IMR-90 (cell line): ENCODE data around the gene COL6A6. TPM values are rescaled to one million over a fixed set of nuclear protein-coding genes. Genes with fewer than 3 reads are reported as not detected.

Experiments
- ATAC-seq: fragments of 200-7000 bp; cut with Tn5 transposase; 2 replicates; pipeline ENCODE4 v1.9.1; 2020; ENCODE audit warnings: low read depth, mild to moderate bottlenecking, moderate library complexity
- BruUV-seq: library from RNA; stranded (reverse); fragments of 400-500 nt; replicated peaks from 2 replicates; lab custom pipeline; 2021; lab: Mats Ljungman, UMichigan
- CTCF ChIA-PET: fragments of 300-600 bp; formaldehyde crosslinking; extraction: SDS; loops from one replicate; lab custom pipeline; 2021; ENCODE audit warnings: antibody characterized with exemption; lab: Yijun Ruan, JAX
- POLR2A ChIA-PET: fragments of 300-600 bp; sonication (Branson Sonifier 250); formaldehyde crosslinking; loops from one replicate; lab custom pipeline; 2022; ENCODE audit warnings: antibody characterized with exemption; ENCODE audit not compliant: unreplicated experiment; lab: Charles Lee
- DNase-seq: peaks from one replicate; pipeline ENCODE4 v3.0.0; 2013
- H2AFZ ChIP-seq: replicated peaks from 2 replicates; pipeline ENCODE3; 2013; ENCODE audit warnings: low read length, mild to moderate bottlenecking; ENCODE audit not compliant: poor library complexity
- H2AK5ac ChIP-seq: 2 replicates; pipeline ENCODE4 v1.6.1; 2013; ENCODE audit warnings: low read depth, low read length, inconsistent platforms
- H2AK9ac ChIP-seq: replicated peaks from 2 replicates; pipeline ENCODE3; 2013; ENCODE audit warnings: mild to moderate bottlenecking, low read depth, low read length, moderate library complexity; ENCODE audit not compliant: poor library complexity
- H2BK120ac ChIP-seq: 2 replicates; pipeline ENCODE4 v1.6.1; 2013; ENCODE audit warnings: low read depth, low read length, inconsistent platforms
- H2BK15ac ChIP-seq: 3 replicates; pipeline ENCODE4 v1.6.1; 2013; ENCODE audit warnings: low read depth, low read length, inconsistent platforms
- H2BK20ac ChIP-seq: 2 replicates; pipeline ENCODE4 v1.6.1; 2013; ENCODE audit warnings: low read depth, mild to moderate bottlenecking, inconsistent platforms, low read length, moderate library complexity
- H2BK5ac ChIP-seq: 2 replicates; pipeline ENCODE4 v1.6.1; 2013; ENCODE audit warnings: mild to moderate bottlenecking, low read depth, low read length, inconsistent platforms; ENCODE audit not compliant: poor library complexity, severe bottlenecking
- H3K14ac ChIP-seq: replicated peaks from 2 replicates; pipeline ENCODE4 v1.6.1; 2013; ENCODE audit warnings: low read depth, low read length, inconsistent platforms
- H3K18ac ChIP-seq: 2 replicates; pipeline ENCODE4 v1.6.1; 2013; ENCODE audit warnings: low read depth, low read length, control low read depth
- H3K23ac ChIP-seq: 2 replicates; pipeline ENCODE4 v1.6.1; 2013; ENCODE audit warnings: low read depth, low read length, inconsistent platforms
- H3K27ac ChIP-seq: 2 replicates; pipeline ENCODE4 v1.5.1; 2013; ENCODE audit warnings: mild to moderate bottlenecking, control low read depth, low read length; ENCODE audit not compliant: insufficient read depth
- H3K27me3 ChIP-seq: 2 replicates; pipeline ENCODE4 v1.6.1; 2013; ENCODE audit warnings: low read length; ENCODE audit not compliant: control insufficient read depth, insufficient read depth
- H3K36me3 ChIP-seq: 2 replicates; pipeline ENCODE4 v1.6.1; 2013; ENCODE audit warnings: low read length, mixed read lengths; ENCODE audit not compliant: control insufficient read depth, insufficient read depth
- H3K4ac ChIP-seq: 2 replicates; pipeline ENCODE4 v1.6.1; 2013; ENCODE audit warnings: low read depth, low read length, inconsistent platforms
- H3K4me1 ChIP-seq: 2 replicates; pipeline ENCODE4 v1.6.1; 2013; ENCODE audit warnings: low read length, mixed read lengths; ENCODE audit not compliant: control insufficient read depth, insufficient read depth
- H3K4me2 ChIP-seq: 2 replicates; pipeline ENCODE4 v1.6.1; 2013; ENCODE audit warnings: low read depth, mild to moderate bottlenecking, control low read depth, low read length, moderate library complexity
- H3K4me3 ChIP-seq: 2 replicates; pipeline ENCODE4 v1.5.1; 2013; ENCODE audit warnings: low read depth, mild to moderate bottlenecking, control low read depth, low read length, moderate library complexity; ENCODE audit not compliant: insufficient read depth
- H3K56ac ChIP-seq: 2 replicates; pipeline ENCODE4 v1.6.1; 2013; ENCODE audit warnings: low read length, inconsistent platforms; ENCODE audit not compliant: insufficient read depth; ENCODE audit errors: extremely low read depth
- H3K79me1 ChIP-seq, 2 experiments: 2 replicates each; pipeline ENCODE4 v1.6.1; 2013; ENCODE audit warnings: low read length in 2 of 2, inconsistent platforms in 1 of 2, low read depth in 1 of 2
- H3K9ac ChIP-seq: 2 replicates; pipeline ENCODE4 v1.6.1; 2013; ENCODE audit warnings: low read depth, low read length, control low read depth
- H3K9me1 ChIP-seq: 2 replicates; pipeline ENCODE4 v1.6.1; 2013; ENCODE audit warnings: low read length, inconsistent platforms; ENCODE audit not compliant: insufficient read depth
- H3K9me3 ChIP-seq: 2 replicates; pipeline ENCODE4 v1.6.1; 2013; ENCODE audit warnings: low read length; ENCODE audit not compliant: control insufficient read depth, insufficient read depth
- H4K20me1 ChIP-seq: 2 replicates; pipeline ENCODE4 v1.6.1; 2013; ENCODE audit warnings: low read length, inconsistent platforms; ENCODE audit not compliant: insufficient read depth
- H4K5ac ChIP-seq: 2 replicates; pipeline ENCODE4 v1.6.1; 2013; ENCODE audit warnings: mild to moderate bottlenecking, low read depth, low read length, control low read depth
- H4K8ac ChIP-seq, 2 experiments: 2 replicates each; pipeline ENCODE4 v1.6.1; 2013; ENCODE audit warnings: low read depth in 2 of 2, low read length in 2 of 2, control low read depth in 1 of 2, inconsistent platforms in 1 of 2
- H4K91ac ChIP-seq: 2 replicates; pipeline ENCODE4 v1.6.1; 2013; ENCODE audit warnings: low read depth, low read length, inconsistent platforms; ENCODE audit not compliant: insufficient read depth
- CHD1 ChIP-seq: IDR thresholded peaks from 2 replicates; pipeline ENCODE4 v1.6.1; 2012; ENCODE audit warnings: low read depth, low read length, improper control_type of control experiment
- CTCF ChIP-seq: conservative IDR thresholded peaks from 2 replicates; pipeline ENCODE4 v1.5.1; 2012; ENCODE audit warnings: mild to moderate bottlenecking, low read depth, low read length, improper control_type of control experiment
- WGBS, 2 experiments: methylation state at CpG; one replicate each; pipeline versions ENCODE4 v1.1.5 to v1.1.7; 2013; ENCODE audit warnings: missing lambda C conversion rate in 2 of 2; ENCODE audit not compliant: insufficient read length in 1 of 2; ENCODE audit errors: extremely low coverage in 2 of 2; 5-methylcytosine and 5-hydroxymethylcytosine counted together
- dilution Hi-C: fragments of 300-500 bp; cut with HindIII; formaldehyde crosslinking; loops from one replicate; pipeline ENCODE4 v1.14.3; 2018; ENCODE audit warnings: low sequenced_read_pairs; ENCODE audit not compliant: unreplicated experiment
- in situ Hi-C: fragments of 300-500 bp; cut with MboI; formaldehyde crosslinking; loops from 3 replicates; pipeline ENCODE4 v1.14.3; 2019; ENCODE audit warnings: low sequenced_read_pairs, inconsistent platforms, mixed read lengths
- intact Hi-C: fragments of 100-400 bp; cut with micrococcal nuclease; formaldehyde crosslinking; loops from 2 replicates; pipeline ENCODE4 v1.10.0; 2022
- polyA plus RNA-seq, 3 experiments: library from polyadenylated mRNA; depleted of rRNA; stranded (reverse); fragments of >200 nt; gene quantifications; 2 replicates each; pipeline ENCODE4 v1.2.3, GENCODE V29; 2012; ENCODE audit warnings: low replicate concordance in 1 of 3
- total RNA-seq: library from RNA; depleted of rRNA; stranded (reverse); fragments of >200 nt; gene quantifications from 2 replicates; pipeline ENCODE4 v1.2.3, GENCODE V29; 2012

Gene COL6A6
- total and polyA plus RNA-seq, 2 of the 4 experiments (the other 2 are of a cell fraction): not detected

- H4K8ac ChIP-seq: no peak overlapping the region
- H3K27me3 ChIP-seq: no peaks in the 10 kb centered on the region
- H4K5ac ChIP-seq: no peak overlapping the region
- H3K27ac ChIP-seq: no peak overlapping the region
- BruUV-seq: no TSS peak
- no peak overlapping the region for H2BK20ac ChIP-seq
- H2AK9ac ChIP-seq: no peak overlapping the region
- no peak overlapping the region for H2AFZ ChIP-seq
- no peak overlapping the region for H4K91ac ChIP-seq
- dilution Hi-C loops: no loop called here
- WGBS, 2 experiments: no CpG with 5 or more reads among the region's 1 CpG
- H2BK120ac ChIP-seq: no peak overlapping the region
- TF ChIP-seq CHD1 (no peak), CTCF (no peak)
- H3K36me3 ChIP-seq: no peaks in the 10 kb centered on the region
- CTCF ChIA-PET: interaction anchor here (0.6 kb wide), 1 partner anchor 1427 kb away, joined by 3 read pairs; no protein-coding TSS in a partner anchor
- H2AK5ac ChIP-seq: no peak overlapping the region
- no peaks in the 10 kb centered on the region for H3K79me1 ChIP-seq
- DNase-seq (no peak), ATAC-seq (0 out of 2 replicates have a peak, but pooled peaks have one; percentile 32)
- no peaks in the 10 kb centered on the region for H3K4me1 ChIP-seq
- intact Hi-C loops: no loop called here
- H3K4me2 ChIP-seq: no peak overlapping the region
- no peak overlapping the region for H3K14ac ChIP-seq
- in situ Hi-C loops: no loop called here
- no peak overlapping the region for H3K23ac ChIP-seq
- POLR2A ChIA-PET: no interaction called here
- no peak overlapping the region for H3K56ac ChIP-seq
- no peak overlapping the region for H3K4me3 ChIP-seq
- no peak overlapping the region for H3K4ac ChIP-seq
- no peak overlapping the region for H3K18ac ChIP-seq
- no peak overlapping the region for H2BK5ac ChIP-seq
- H3K9me1 ChIP-seq: no peaks in the 10 kb centered on the region
- no peaks in the 10 kb centered on the region for H3K9me3 ChIP-seq
- H4K20me1 ChIP-seq: no peaks in the 10 kb centered on the region
- H2BK15ac ChIP-seq: no peak overlapping the region
- no peak overlapping the region for H3K9ac ChIP-seq
These were observed 26.7 kb upstream of the COL6A6 start for GRCh38 chr3:130490241-130490640.
